Activated naive CD8-positive, alpha-beta T cell treated with anti-CD3 and anti-CD28 coated beads, Interleukin-2, amount 10 ng/mL, durations not matched to agents 7 days and 5 days (primary cell): ENCODE measurements around the gene PTPN3. TPM values are rescaled to one million over a fixed set of nuclear protein-coding genes. Genes with fewer than 3 reads are reported as not detected.

Experiments used
- ATAC-seq: fragments of 150-1000 bp; cut with Tn5 transposase; one replicate; pipeline ENCODE4 v1.10.0; 2021; ENCODE audit warnings: low read depth, moderate library complexity
- POLR2A ChIA-PET: fragments of 350-600 bp; sonication (Branson Sonifier 250); formaldehyde crosslinking; loops from one replicate; lab custom pipeline; 2021; ENCODE audit warnings: antibody characterized with exemption; lab: Charles Lee
- DNase-seq: peaks from one replicate; pipeline ENCODE4 v3.0.0; 2021
- H3K27ac Mint-ChIP-seq: one replicate; pipeline ENCODE4 v1.8.0; 2022; ENCODE audit warnings: mild to moderate bottlenecking, mixed read lengths
- H3K27me3 Mint-ChIP-seq: one replicate; pipeline ENCODE4 v1.8.0; 2022; ENCODE audit warnings: mild to moderate bottlenecking, moderate library complexity, mixed read lengths
- H3K36me3 Mint-ChIP-seq: one replicate; pipeline ENCODE4 v1.8.0; 2021; ENCODE audit warnings: mild to moderate bottlenecking, mixed read lengths
- H3K4me1 Mint-ChIP-seq: one replicate; pipeline ENCODE4 v1.8.0; 2021; ENCODE audit warnings: mixed read lengths
- H3K4me3 Mint-ChIP-seq: one replicate; pipeline ENCODE4 v1.8.0; 2022; ENCODE audit warnings: mild to moderate bottlenecking, moderate library complexity, mixed read lengths
- H3K9me3 Mint-ChIP-seq: one replicate; pipeline ENCODE4 v1.8.0; 2021; ENCODE audit warnings: mixed read lengths
- total RNA-seq, 2 experiments: library from RNA; stranded (reverse); gene quantifications; one replicate each; pipeline ENCODE4 v1.2.3, GENCODE V29; 2021

The PTPN3 gene
- total RNA-seq, 2 experiments from 2014 or later = not detected

- peaks cover 2% of the 10 kb centered on the region for H3K36me3 Mint-ChIP-seq
- H3K4me1 Mint-ChIP-seq = peaks cover 9% of the 10 kb centered on the region
- ATAC-seq (no peak), DNase-seq (no peak)
- H3K27ac Mint-ChIP-seq = no peak overlapping the region
- H3K4me3 Mint-ChIP-seq = no peak overlapping the region
- H3K9me3 Mint-ChIP-seq = peaks cover 2% of the 10 kb centered on the region
- POLR2A ChIA-PET = no interaction called here
- peaks cover 76% of the 10 kb centered on the region for H3K27me3 Mint-ChIP-seq
Observed at GRCh38 chr9:109497226-109498153, 617 bp downstream of the PTPN3 start.

GRCh38 chr9:109496841-109497225 is 1.3 kb downstream of the PTPN3 start:
- POLR2A ChIA-PET = no interaction called here
- Mint-ChIP-seq H3K27ac (no peak overlapping the region), H3K4me3 (no peak overlapping the region), H3K4me1 (peaks cover 9% of the 10 kb centered on the region), H3K36me3 (peaks cover 2% of the 10 kb centered on the region), H3K9me3 (peaks cover 2% of the 10 kb centered on the region), H3K27me3 (peaks cover 72% of the 10 kb centered on the region)
- DNase-seq (no peak), ATAC-seq (no peak)

- Mint-ChIP-seq H3K4me1 (peaks cover 9% of the 10 kb centered on the region), H3K27me3 (peaks cover 65% of the 10 kb centered on the region), H3K27ac (no peak overlapping the region), H3K36me3 (peaks cover 2% of the 10 kb centered on the region), H3K4me3 (no peak overlapping the region), H3K9me3 (peaks cover 2% of the 10 kb centered on the region)
- ATAC-seq (no peak), DNase-seq (no peak)
- POLR2A ChIA-PET = no interaction called here
Observed at GRCh38 chr9:109496218-109496617, 1.9 kb downstream of the PTPN3 start.

- Mint-ChIP-seq H3K4me1 (peaks cover 3% of the 10 kb centered on the region), H3K9me3 (no peaks in the 10 kb centered on the region), H3K36me3 (no peaks in the 10 kb centered on the region), H3K4me3 (no peak overlapping the region), H3K27me3 (peaks cover 45% of the 10 kb centered on the region), H3K27ac (no peak overlapping the region)
- no peak for ATAC-seq
- POLR2A ChIA-PET = no interaction called here
- DNase-seq = no peak
Observed at GRCh38 chr9:109493648-109494047, 4.5 kb downstream of the PTPN3 start.

GRCh38 chr9:109491590-109491989 is 6.5 kb downstream of the PTPN3 start:
- DNase-seq (no peak), ATAC-seq (no peak)
- no peaks in the 10 kb centered on the region for H3K4me1 Mint-ChIP-seq
- H3K9me3 Mint-ChIP-seq = no peaks in the 10 kb centered on the region
- H3K4me3 Mint-ChIP-seq = no peak overlapping the region
- no peak overlapping the region for H3K27ac Mint-ChIP-seq
- H3K36me3 Mint-ChIP-seq = no peaks in the 10 kb centered on the region
- POLR2A ChIA-PET = no interaction called here
- H3K27me3 Mint-ChIP-seq = peaks cover 38% of the 10 kb centered on the region

GRCh38 chr9:109488791-109489492 is 9.2 kb downstream of the PTPN3 start:
- POLR2A ChIA-PET = no interaction called here
- H3K36me3 Mint-ChIP-seq = no peaks in the 10 kb centered on the region

GRCh38 chr9:109488351-109488750 is 9.8 kb downstream of the PTPN3 start:
- ATAC-seq (no peak), DNase-seq (no peak)
- H3K27me3 Mint-ChIP-seq = peaks cover 18% of the 10 kb centered on the region
- POLR2A ChIA-PET = no interaction called here
- no peaks in the 10 kb centered on the region for H3K4me1 Mint-ChIP-seq
- H3K36me3 Mint-ChIP-seq = no peaks in the 10 kb centered on the region
- no peaks in the 10 kb centered on the region for H3K9me3 Mint-ChIP-seq
- no peak overlapping the region for H3K4me3 Mint-ChIP-seq
- H3K27ac Mint-ChIP-seq = no peak overlapping the region

More at GRCh38 chr9:109488791-109489492, 9.2 kb downstream of the PTPN3 start:
- Mint-ChIP-seq H3K27me3 (peaks cover 21% of the 10 kb centered on the region), H3K27ac (no peak overlapping the region), H3K9me3 (no peaks in the 10 kb centered on the region), H3K4me1 (no peaks in the 10 kb centered on the region), H3K4me3 (no peak overlapping the region)
- DNase-seq (no peak), ATAC-seq (no peak)

- Mint-ChIP-seq H3K4me3 (no peak overlapping the region), H3K36me3 (no peaks in the 10 kb centered on the region), H3K27ac (no peak overlapping the region), H3K4me1 (no peaks in the 10 kb centered on the region), H3K9me3 (no peaks in the 10 kb centered on the region), H3K27me3 (peaks cover 12% of the 10 kb centered on the region)
- POLR2A ChIA-PET = no interaction called here
- no peak for DNase-seq
- ATAC-seq = no peak
Observed at GRCh38 chr9:109487247-109487646, 10.9 kb downstream of the PTPN3 start.

GRCh38 chr9:109483744-109484429 is 14.2 kb downstream of the PTPN3 start:
- POLR2A ChIA-PET = no interaction called here
- DNase-seq (no peak), ATAC-seq (no peak)
- Mint-ChIP-seq H3K27ac (no peak overlapping the region), H3K27me3 (peaks cover 23% of the 10 kb centered on the region), H3K9me3 (no peaks in the 10 kb centered on the region), H3K4me3 (no peak overlapping the region), H3K36me3 (no peaks in the 10 kb centered on the region), H3K4me1 (no peaks in the 10 kb centered on the region)

- H3K4me1 Mint-ChIP-seq = peaks cover 2% of the 10 kb centered on the region
- H3K9me3 Mint-ChIP-seq = no peaks in the 10 kb centered on the region
- POLR2A ChIA-PET = no interaction called here
- H3K36me3 Mint-ChIP-seq = no peaks in the 10 kb centered on the region
- no peak for DNase-seq
- H3K4me3 Mint-ChIP-seq = no peak overlapping the region
- H3K27me3 Mint-ChIP-seq = peaks cover 30% of the 10 kb centered on the region
- no peak overlapping the region for H3K27ac Mint-ChIP-seq
- ATAC-seq = no peak
Observed at GRCh38 chr9:109482391-109482916, 15.7 kb downstream of the PTPN3 start.

- Mint-ChIP-seq H3K27ac (no peak overlapping the region), H3K4me1 (peaks cover 2% of the 10 kb centered on the region), H3K9me3 (no peaks in the 10 kb centered on the region), H3K4me3 (no peak overlapping the region), H3K36me3 (no peaks in the 10 kb centered on the region), H3K27me3 (peaks cover 29% of the 10 kb centered on the region)
- POLR2A ChIA-PET = no interaction called here
- ATAC-seq (no peak), DNase-seq (no peak)
Observed at GRCh38 chr9:109481856-109482255, 16.3 kb downstream of the PTPN3 start.

- no peak overlapping the region for H3K27ac Mint-ChIP-seq
- H3K4me3 Mint-ChIP-seq = no peak overlapping the region
- H3K36me3 Mint-ChIP-seq = no peaks in the 10 kb centered on the region
- peaks cover 27% of the 10 kb centered on the region for H3K27me3 Mint-ChIP-seq
- POLR2A ChIA-PET = no interaction called here
- H3K9me3 Mint-ChIP-seq = no peaks in the 10 kb centered on the region
- H3K4me1 Mint-ChIP-seq = peaks cover 2% of the 10 kb centered on the region
- no peak for ATAC-seq
- DNase-seq = no peak
Observed at GRCh38 chr9:109479822-109480221, 18.3 kb downstream of the PTPN3 start.

GRCh38 chr9:109478665-109479380 is 19.3 kb downstream of the PTPN3 start:
- no peak overlapping the region for H3K4me3 Mint-ChIP-seq
- POLR2A ChIA-PET = no interaction called here
- H3K9me3 Mint-ChIP-seq = no peaks in the 10 kb centered on the region
- H3K4me1 Mint-ChIP-seq = peaks cover 2% of the 10 kb centered on the region
- no peak overlapping the region for H3K27ac Mint-ChIP-seq
- H3K36me3 Mint-ChIP-seq = no peaks in the 10 kb centered on the region
- ATAC-seq (no peak), DNase-seq (no peak)
- peaks cover 34% of the 10 kb centered on the region for H3K27me3 Mint-ChIP-seq
